HCT116 (cell line): ENCODE measurements around the gene HIPK2. TPM values are rescaled to one million over a fixed set of nuclear protein-coding genes. Genes with fewer than 3 reads are reported as not detected.

ENCODE experiments used
- ATAC-seq: fragments of 200-7000 bp; cut with Tn5 transposase; 2 replicates; pipeline ENCODE4 v1.9.1; 2020; ENCODE audit warnings: mild to moderate bottlenecking, moderate library complexity
- BruUV-seq: library from RNA; stranded (reverse); fragments of 400-500 nt; replicated peaks from 2 replicates; lab custom pipeline; 2021; lab: Mats Ljungman, UMichigan
- CTCF ChIA-PET: fragments of 300-600 bp; sonication (Branson Sonifier 250); formaldehyde crosslinking; loops from one replicate; lab custom pipeline; 2021; ENCODE audit warnings: antibody characterized with exemption; lab: Charles Lee
- POLR2A ChIA-PET: fragments of 300-600, 350-600 bp; sonication (Branson Sonifier 250); formaldehyde crosslinking; loops from one replicate; lab custom pipeline; 2021; ENCODE audit warnings: antibody characterized with exemption; lab: Charles Lee
- RAD21 ChIA-PET, 2 experiments: fragments of 300-600 bp; sonication (Branson Sonifier 250); formaldehyde crosslinking; loops; one replicate each; lab custom pipeline; 2023; ENCODE audit warnings: low total read pairs in 2 of 2; ENCODE audit not compliant: uncharacterized antibody in 2 of 2, unreplicated experiment in 2 of 2, low non-redundant PET in 1 of 2; lab: Charles Lee
- DNase-seq: peaks from one replicate; pipeline ENCODE4 v3.0.0-alpha.2; 2010; ENCODE audit warnings: low read depth, low spot score
- H2AFZ ChIP-seq: fragments of 200-600 bp; shearing (Covaris generic), sonication (generic); 2 replicates; pipeline ENCODE4 v1.6.1; 2017; ENCODE audit warnings: low read depth, mixed run types, mixed read lengths, antibody characterized with exemption, low read length; ENCODE audit not compliant: poor library complexity, severe bottlenecking
- H3K27ac ChIP-seq: 2 replicates; pipeline ENCODE4 v1.5.1; 2012; ENCODE audit warnings: low read depth, low read length
- H3K27me3 ChIP-seq: fragments of 200-600 bp; sonication (generic); 2 replicates; pipeline ENCODE4 v1.6.1; 2016; ENCODE audit warnings: mixed run types, low read length, mixed read lengths; ENCODE audit not compliant: insufficient read depth
- H3K36me3 ChIP-seq, 2 experiments: fragments of 200-500 bp in 1 of 2; fragments of 200-600 bp in 1 of 2; sonication (Bioruptor generic) in 1 of 2; sonication (generic) in 1 of 2; 2 replicates each; pipeline versions ENCODE4 v1.5.1 to v1.6.1; 2014 to 2016; ENCODE audit warnings: low read length in 2 of 2, inconsistent platforms in 1 of 2, mixed read lengths in 1 of 2, mixed run types in 1 of 2; ENCODE audit not compliant: insufficient read depth in 2 of 2, control insufficient read depth in 1 of 2
- H3K4me1 ChIP-seq, 2 experiments: fragments of 200-600 bp in 1 of 2; sonication (generic) in 1 of 2; 2 replicates each; pipeline versions ENCODE4 v1.5.1 to v1.6.1; 2012 to 2017; ENCODE audit warnings: low read length in 2 of 2, inconsistent platforms in 1 of 2, mild to moderate bottlenecking in 1 of 2, mixed read lengths in 1 of 2, mixed run types in 1 of 2, moderate library complexity in 1 of 2; ENCODE audit not compliant: insufficient read depth in 2 of 2, control insufficient read depth in 1 of 2
- H3K4me2 ChIP-seq: fragments of 200-600 bp; sonication (generic); 2 replicates; pipeline ENCODE4 v1.6.1; 2017; ENCODE audit warnings: mixed run types, low read length, mixed read lengths
- H3K4me3 ChIP-seq, 2 experiments: fragments of 200-600 bp in 1 of 2; sonication (generic) in 1 of 2; replicated peaks in 1 of 2; 2 replicates each; pipeline ENCODE4 v1.5.1; 2011 to 2016; ENCODE audit warnings: low read length in 2 of 2, control low read depth in 1 of 2, low read depth in 1 of 2, mild to moderate bottlenecking in 1 of 2, mixed read lengths in 1 of 2, mixed run types in 1 of 2
- H3K79me2 ChIP-seq: fragments of 200-600 bp; sonication (generic); 2 replicates; pipeline ENCODE4 v1.6.1; 2017; ENCODE audit warnings: mild to moderate bottlenecking, mixed run types, low read length, moderate library complexity, mixed read lengths; ENCODE audit not compliant: insufficient read depth
- H3K9ac ChIP-seq: fragments of 200-600 bp; sonication (generic); 2 replicates; pipeline ENCODE4 v1.6.1; 2016; ENCODE audit warnings: low read length, mixed read lengths
- H3K9me2 ChIP-seq: fragments of 200-600 bp; sonication (generic), shearing (Covaris generic); 2 replicates; pipeline ENCODE4 v1.6.1; 2017; ENCODE audit warnings: mixed run types, mild to moderate bottlenecking, moderate library complexity; ENCODE audit not compliant: insufficient read depth
- H3K9me3 ChIP-seq, 2 experiments: fragments of 200-500 bp in 1 of 2; fragments of 200-600 bp in 1 of 2; sonication (Bioruptor generic) in 1 of 2; sonication (generic) in 1 of 2; 2 replicates each; pipeline ENCODE4 v1.6.1; 2014 to 2017; ENCODE audit warnings: low read length in 2 of 2, mixed read lengths in 2 of 2, inconsistent platforms in 1 of 2, low read depth in 1 of 2, mild to moderate bottlenecking in 1 of 2, mixed run types in 1 of 2, moderate library complexity in 1 of 2; ENCODE audit not compliant: control insufficient read depth in 1 of 2, insufficient read depth in 1 of 2
- H4K20me1 ChIP-seq: fragments of 200-600 bp; sonication (generic), shearing (Covaris generic); 2 replicates; pipeline ENCODE4 v1.6.1; 2017; ENCODE audit warnings: mixed run types, mild to moderate bottlenecking, moderate library complexity; ENCODE audit not compliant: insufficient read depth
- CBX3 ChIP-seq: IDR thresholded peaks from 2 replicates; pipeline ENCODE4 v1.6.1; 2012; ENCODE audit warnings: low read depth
- CEBPB ChIP-seq: IDR thresholded peaks from 2 replicates; pipeline ENCODE4 v1.6.1; 2012; ENCODE audit warnings: low read depth
- EGR1 ChIP-seq: IDR thresholded peaks from 2 replicates; pipeline ENCODE4 v1.6.1; 2012; ENCODE audit warnings: low read depth
- ELF1 ChIP-seq: IDR thresholded peaks from 2 replicates; pipeline ENCODE4 v1.6.1; 2012; ENCODE audit warnings: low read depth, borderline replicate concordance
- FOSL1 ChIP-seq: IDR thresholded peaks from 2 replicates; pipeline ENCODE4 v1.6.1; 2012; ENCODE audit warnings: low read depth
- JUND ChIP-seq: IDR thresholded peaks from 2 replicates; pipeline ENCODE4 v1.6.1; 2012
- MAX ChIP-seq: IDR thresholded peaks from 2 replicates; pipeline ENCODE4 v1.6.1; 2012
- POLR2A ChIP-seq: IDR thresholded peaks from 2 replicates; pipeline ENCODE4 v1.7.0; 2011; ENCODE audit warnings: borderline replicate concordance; ENCODE audit not compliant: insufficient read depth, insufficient read length; ENCODE audit errors: extremely low read depth
- RAD21 ChIP-seq: IDR thresholded peaks from 2 replicates; pipeline ENCODE4 v1.6.1; 2012; ENCODE audit warnings: low read depth, mild to moderate bottlenecking
- REST ChIP-seq: IDR thresholded peaks from 2 replicates; pipeline ENCODE4 v1.6.1; 2012; ENCODE audit warnings: low read depth
- SIN3A ChIP-seq: IDR thresholded peaks from 2 replicates; pipeline ENCODE4 v1.6.1; 2012; ENCODE audit warnings: low read depth
- SP1 ChIP-seq: IDR thresholded peaks from 2 replicates; pipeline ENCODE4 v1.6.1; 2012; ENCODE audit warnings: low read depth
- SRF ChIP-seq: IDR thresholded peaks from 2 replicates; pipeline ENCODE4 v1.6.1; 2012; ENCODE audit warnings: low read depth
- TCF7L2 ChIP-seq: IDR thresholded peaks from 2 replicates; pipeline ENCODE4 v1.7.0; 2011; ENCODE audit warnings: borderline replicate concordance, inconsistent platforms; ENCODE audit not compliant: insufficient read depth, insufficient read length; ENCODE audit errors: extremely low read depth
- YY1 ChIP-seq: IDR thresholded peaks from 2 replicates; pipeline ENCODE4 v1.6.1; 2011; ENCODE audit warnings: low read length, low read depth, moderate library complexity, mild to moderate bottlenecking; ENCODE audit not compliant: insufficient replicate concordance; ENCODE audit errors: extremely low read depth
- ZBTB33 ChIP-seq: IDR thresholded peaks from 2 replicates; pipeline ENCODE4 v1.6.1; 2011; ENCODE audit warnings: mild to moderate bottlenecking, low read length, moderate library complexity; ENCODE audit not compliant: insufficient replicate concordance; ENCODE audit errors: extremely low read depth
- ZFX ChIP-seq: fragments of 450-650 bp; IDR thresholded peaks from 2 replicates; pipeline ENCODE4 v1.6.1; 2017
- intact Hi-C: fragments of 100-400 bp; cut with micrococcal nuclease; formaldehyde crosslinking; loops from 2 replicates; pipeline ENCODE4 v1.10.0; 2022
- total RNA-seq: library from RNA; stranded (reverse); gene quantifications from one replicate; pipeline ENCODE4 v1.2.1, GENCODE V29; 2021; ENCODE audit not compliant: unreplicated experiment

HIPK2 gene
- total RNA-seq, 1 experiment from 2014 or later: 49.5 TPM

- Histone ChIP-seq H3K4me2 (peak overlapping the region; percentile 1; the same call in 1 of the 2 replicates), H3K36me3 (no peaks in the 10 kb centered on the region), H3K27ac (no peak overlapping the region), H3K9me3 (no peaks in the 10 kb centered on the region)
- no TSS peak for BruUV-seq
- TF ChIP-seq ZBTB33 (no peak), TCF7L2 (no peak), REST (no peak), ZFX (no peak), SRF (no peak), JUND (no peak), SIN3A (no peak), POLR2A (no peak), RAD21 (no peak), SP1 (no peak), ELF1 (no peak), EGR1 (no peak), MAX (no peak), CBX3 (no peak), FOSL1 (no peak), YY1 (no peak), CEBPB (no peak)
- TF ChIP-seq, all 23 proteins: peak for 0
- no peak for DNase-seq
- Histone ChIP-seq H3K4me1 (peaks cover 14 to 59% of the 10 kb centered on the region in 2 experiments), H3K79me2 (peaks cover 8% of the 10 kb centered on the region), H2AFZ (no peak overlapping the region), H3K27me3 (no peaks in the 10 kb centered on the region), H3K9me2 (no peaks in the 10 kb centered on the region), H3K4me3 (no peak overlapping the region), H3K9ac (no peak overlapping the region), H4K20me1 (no peaks in the 10 kb centered on the region)
- RAD21 ChIA-PET: no interaction called here
- intact Hi-C loops: no loop called here
- CTCF ChIA-PET: no interaction called here
- ATAC-seq: no peak
- POLR2A ChIA-PET: no interaction called here
Measured at GRCh38 chr7:139675127-139676125, 102.4 kb downstream of the HIPK2 start.
